Fibroblast of peridontal ligament (primary cell): ENCODE measurements around the gene CNOT8.

Experiments
- DNase-seq: peaks from one replicate; pipeline ENCODE4 v3.0.0-alpha.2; 2010; ENCODE audit errors: extremely low read depth

CNOT8 gene

GRCh38 chr5:154923441-154924430, 65.3 kb downstream of the CNOT8 start:
- DNase-seq, result peak; percentile 35
